ENCODE data around the gene MMP15. TPM values are rescaled to one million over a fixed set of nuclear protein-coding genes. Genes with fewer than 3 reads are reported as not detected.

MMP15 gene
- total and polyA plus RNA-seq, 2 of the 4 experiments (the other 2 are of a cell fraction), result 0.18 to 0.56 TPM

DNA sequence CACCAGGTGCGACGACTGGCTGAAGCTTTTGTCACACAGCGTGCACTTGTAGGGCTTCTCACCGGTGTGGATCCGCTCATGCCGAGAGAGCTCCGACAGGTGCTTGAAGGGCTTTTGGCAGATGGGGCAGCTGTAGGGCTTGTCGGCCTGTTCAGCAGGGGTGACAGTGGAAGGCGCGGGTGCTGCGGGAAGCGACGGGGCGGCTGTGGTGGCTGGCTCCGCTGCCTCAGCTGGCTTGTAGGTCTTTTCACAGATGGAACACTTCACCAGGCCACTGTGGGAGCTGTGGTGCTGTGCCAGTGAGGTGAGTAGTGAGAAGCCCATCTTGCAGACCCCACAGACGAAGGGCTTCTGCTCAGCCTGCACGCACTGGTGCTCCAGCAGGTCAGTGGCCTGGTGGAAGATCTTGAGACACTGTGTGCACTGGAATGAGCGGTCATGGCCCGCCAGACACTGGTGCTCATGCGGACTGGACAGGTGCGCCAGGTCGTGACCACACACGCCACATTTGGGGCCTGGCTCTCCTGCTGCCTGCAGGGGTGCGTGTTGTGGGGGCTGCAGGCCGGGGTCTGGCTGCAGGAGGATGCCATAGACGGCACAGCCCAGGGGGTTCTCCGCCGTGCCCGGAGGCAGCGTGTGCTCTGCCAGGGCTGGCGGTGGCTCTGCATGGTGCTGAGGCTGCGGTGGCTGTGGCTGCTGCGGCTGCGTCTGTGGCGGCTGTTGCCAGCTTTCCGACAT is 27.9 kb upstream of the MMP15 start:
- Histone ChIP-seq H2BK20ac (ENCODE audit: low read depth, low read length) (no peak overlapping the region), H3K4ac (ENCODE audit: low read depth, low read length) (no peak overlapping the region), H3K9me1 (ENCODE audit: insufficient read depth, low read length) (peaks cover 11% of the 10 kb centered on the region; the same call in 1 of the 2 replicates), H3K36me3 (ENCODE audit: control insufficient read depth, insufficient read depth, low read length) (peaks cover 36% of the 10 kb centered on the region; the same call in 1 of the 2 replicates), H3K4me3 (ENCODE audit: insufficient read depth, low read depth, low read length) (no peak overlapping the region), H2AFZ (replicated peaks; ENCODE audit: low read length, poor library complexity) (no peak overlapping the region), H3K56ac (ENCODE audit: extremely low read depth, insufficient read depth, low read length) (no peak overlapping the region), H4K5ac (ENCODE audit: low read depth, low read length) (no peak overlapping the region), H3K9ac (ENCODE audit: low read depth, low read length) (no peak overlapping the region), H3K14ac (replicated peaks; ENCODE audit: low read depth, low read length) (no peak overlapping the region), H2AK5ac (ENCODE audit: low read depth, low read length) (no peak overlapping the region), H4K8ac (ENCODE audit: low read depth in 2 of 2, low read length in 2 of 2) (no peak overlapping the region), H3K18ac (ENCODE audit: low read depth, low read length) (no peak overlapping the region), H2BK5ac (ENCODE audit: low read depth, low read length, poor library complexity, severe bottlenecking) (no peak overlapping the region), H3K4me2 (ENCODE audit: low read depth, low read length) (no peak overlapping the region), H3K9me3 (ENCODE audit: control insufficient read depth, insufficient read depth, low read length) (no peaks in the 10 kb centered on the region), H4K91ac (ENCODE audit: insufficient read depth, low read depth, low read length) (no peak overlapping the region), H3K23ac (ENCODE audit: low read depth, low read length) (no peak overlapping the region), H2BK15ac (ENCODE audit: low read depth, low read length) (no peak overlapping the region), H2BK120ac (ENCODE audit: low read depth, low read length) (no peak overlapping the region), H4K20me1 (ENCODE audit: insufficient read depth, low read length) (peaks cover 23% of the 10 kb centered on the region), H3K79me1 (ENCODE audit: low read depth in 1 of 2, low read length in 2 of 2) (peaks cover 20 to 59% of the 10 kb centered on the region in 2 experiments), H3K27ac (ENCODE audit: insufficient read depth, low read length) (no peak overlapping the region), H3K4me1 (ENCODE audit: control insufficient read depth, insufficient read depth, low read length) (peaks cover 12% of the 10 kb centered on the region), H3K27me3 (ENCODE audit: control insufficient read depth, insufficient read depth, low read length) (no peaks in the 10 kb centered on the region), H2AK9ac (replicated peaks; ENCODE audit: low read depth, low read length, poor library complexity) (no peak overlapping the region)
- in situ Hi-C loops (cut with MboI; ENCODE audit: low sequenced_read_pairs), result no loop called here
- ChIA-PET POLR2A (ENCODE audit: unreplicated experiment) (no interaction called here), CTCF (no interaction called here)
- dilution Hi-C loops (cut with HindIII; ENCODE audit: low sequenced_read_pairs, unreplicated experiment), result no loop called here
- no TSS peak for BruUV-seq (replicated peaks)
- 97% methylated on average over 19 of the region's 36 CpGs; no CpG with 5 or more reads in 1 of the 2 experiments for WGBS, 2 experiments (ENCODE audit: extremely low coverage in 2 of 2, insufficient read length in 1 of 2)
- DNase-seq, result no peak
- ATAC-seq (ENCODE audit: low read depth), result no peak
- intact Hi-C loops (cut with micrococcal nuclease), result no loop called here
- TF ChIP-seq MAZ (IDR thresholded peaks at IDR 0.05; ENCODE audit: borderline replicate concordance, low read depth, low read length) (no peak), POLR2A (IDR thresholded peaks at IDR 0.05; ENCODE audit: low read depth, low read length) (no peak), CHD1 (IDR thresholded peaks at IDR 0.05; ENCODE audit: low read depth, low read length) (no peak), NFE2L2 (IDR thresholded peaks at IDR 0.05; ENCODE audit: low read depth, low read length) (no peak), RCOR1 (IDR thresholded peaks at IDR 0.05; ENCODE audit: insufficient replicate concordance, low read length) (no peak), RAD21 (IDR thresholded peaks at IDR 0.05; ENCODE audit: low read length) (no peak), FOS (IDR thresholded peaks at IDR 0.05; ENCODE audit: low read depth, low read length) (no peak), SMC3 (IDR thresholded peaks at IDR 0.05; ENCODE audit: low read depth, low read length) (no peak)
- TF ChIP-seq, protein P1, sequence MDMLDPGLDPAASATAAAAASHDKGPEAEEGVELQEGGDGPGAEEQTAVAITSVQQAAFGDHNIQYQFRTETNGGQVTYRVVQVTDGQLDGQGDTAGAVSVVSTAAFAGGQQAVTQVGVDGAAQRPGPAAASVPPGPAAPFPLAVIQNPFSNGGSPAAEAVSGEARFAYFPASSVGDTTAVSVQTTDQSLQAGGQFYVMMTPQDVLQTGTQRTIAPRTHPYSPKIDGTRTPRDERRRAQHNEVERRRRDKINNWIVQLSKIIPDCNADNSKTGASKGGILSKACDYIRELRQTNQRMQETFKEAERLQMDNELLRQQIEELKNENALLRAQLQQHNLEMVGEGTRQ (IDR thresholded peaks at IDR 0.05; ENCODE audit: low read depth, low read length), result no peak
- TF ChIP-seq, protein P2, sequence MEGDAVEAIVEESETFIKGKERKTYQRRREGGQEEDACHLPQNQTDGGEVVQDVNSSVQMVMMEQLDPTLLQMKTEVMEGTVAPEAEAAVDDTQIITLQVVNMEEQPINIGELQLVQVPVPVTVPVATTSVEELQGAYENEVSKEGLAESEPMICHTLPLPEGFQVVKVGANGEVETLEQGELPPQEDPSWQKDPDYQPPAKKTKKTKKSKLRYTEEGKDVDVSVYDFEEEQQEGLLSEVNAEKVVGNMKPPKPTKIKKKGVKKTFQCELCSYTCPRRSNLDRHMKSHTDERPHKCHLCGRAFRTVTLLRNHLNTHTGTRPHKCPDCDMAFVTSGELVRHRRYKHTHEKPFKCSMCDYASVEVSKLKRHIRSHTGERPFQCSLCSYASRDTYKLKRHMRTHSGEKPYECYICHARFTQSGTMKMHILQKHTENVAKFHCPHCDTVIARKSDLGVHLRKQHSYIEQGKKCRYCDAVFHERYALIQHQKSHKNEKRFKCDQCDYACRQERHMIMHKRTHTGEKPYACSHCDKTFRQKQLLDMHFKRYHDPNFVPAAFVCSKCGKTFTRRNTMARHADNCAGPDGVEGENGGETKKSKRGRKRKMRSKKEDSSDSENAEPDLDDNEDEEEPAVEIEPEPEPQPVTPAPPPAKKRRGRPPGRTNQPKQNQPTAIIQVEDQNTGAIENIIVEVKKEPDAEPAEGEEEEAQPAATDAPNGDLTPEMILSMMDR (conservative IDR thresholded peaks at IDR 0.05; ENCODE audit: low read depth, low read length), result no peak

All from IMR-90 (cell line).